Hematopoietic multipotent progenitor cell treated with erythropoietin and hydrocortisone succinate and interleukin-3 and kit ligand, for 6 days (in vitro differentiated cells): ENCODE data around the gene FREM2.
A peak's percentile ranks its signal among the peaks of the same experiment; 100 is the strongest.

Experiments
- DNase-seq: peaks from one replicate; pipeline ENCODE4 v3.0.0-alpha.2; 2015

The FREM2 gene

GRCh38 chr13:38686577-38687245 is at the start of gene FREM2:
Gene FREM2, plus strand, starts transcription at chr13:38687077. Its CDS starts 268 bp downstream, at chr13:38687345.
- DNase-seq: no peak

- DNase-seq: no peak
These were observed 49.3 kb upstream of the FREM2 start for GRCh38 chr13:38637576-38637975.

GRCh38 chr13:38641164-38641948 is 45.5 kb upstream of the FREM2 start:
- DNase-seq: no peak

GRCh38 chr13:38647312-38647711 is 39.6 kb upstream of the FREM2 start:
- no peak for DNase-seq

- no peak for DNase-seq
These were observed 38.0 kb upstream of the FREM2 start for GRCh38 chr13:38648912-38649311.

GRCh38 chr13:38656699-38657098 is 30.2 kb upstream of the FREM2 start:
- DNase-seq: peak; percentile 5

GRCh38 chr13:38657191-38657590 is 29.7 kb upstream of the FREM2 start:
- no peak for DNase-seq

GRCh38 chr13:38658906-38659305 is 28.0 kb upstream of the FREM2 start:
- DNase-seq: no peak

- DNase-seq: no peak
These were observed 25.7 kb upstream of the FREM2 start for GRCh38 chr13:38661010-38661675.

- no peak for DNase-seq
These were observed 24.5 kb upstream of the FREM2 start for GRCh38 chr13:38662362-38662761.

- no peak for DNase-seq
These were observed 22.0 kb upstream of the FREM2 start for GRCh38 chr13:38664906-38665305.

- no peak for DNase-seq
These were observed 19.3 kb upstream of the FREM2 start for GRCh38 chr13:38667526-38668109.

- no peak for DNase-seq
These were observed 17.5 kb upstream of the FREM2 start for GRCh38 chr13:38669234-38669964.

- DNase-seq: no peak
These were observed 16.2 kb upstream of the FREM2 start for GRCh38 chr13:38670627-38671026.

- no peak for DNase-seq
These were observed 14.9 kb upstream of the FREM2 start for GRCh38 chr13:38671980-38672379.

- no peak for DNase-seq
These were observed 12.7 kb upstream of the FREM2 start for GRCh38 chr13:38674208-38674607.

- no peak for DNase-seq
These were observed 6.0 kb upstream of the FREM2 start for GRCh38 chr13:38680912-38681311.

GRCh38 chr13:38684714-38685113 is 2.2 kb upstream of the FREM2 start:
- no peak for DNase-seq

GRCh38 chr13:38685431-38685830 is 1.4 kb upstream of the FREM2 start:
- no peak for DNase-seq

GRCh38 chr13:38685974-38686576 is 802 bp upstream of the FREM2 start:
- peak; percentile 16 for DNase-seq

- DNase-seq: no peak
These were observed 661 bp downstream of the FREM2 start for GRCh38 chr13:38687246-38688229.
